Measurements from ENCODE around the gene OXCT1.
A peak's percentile ranks its signal among the peaks of the same experiment; 100 is the strongest.
"Not testable (repeated sequence)": the region's sequence is repeated elsewhere in the genome, so short reads cannot be mapped to it uniquely, and the experiment has no call there.

The OXCT1 gene

DNA sequence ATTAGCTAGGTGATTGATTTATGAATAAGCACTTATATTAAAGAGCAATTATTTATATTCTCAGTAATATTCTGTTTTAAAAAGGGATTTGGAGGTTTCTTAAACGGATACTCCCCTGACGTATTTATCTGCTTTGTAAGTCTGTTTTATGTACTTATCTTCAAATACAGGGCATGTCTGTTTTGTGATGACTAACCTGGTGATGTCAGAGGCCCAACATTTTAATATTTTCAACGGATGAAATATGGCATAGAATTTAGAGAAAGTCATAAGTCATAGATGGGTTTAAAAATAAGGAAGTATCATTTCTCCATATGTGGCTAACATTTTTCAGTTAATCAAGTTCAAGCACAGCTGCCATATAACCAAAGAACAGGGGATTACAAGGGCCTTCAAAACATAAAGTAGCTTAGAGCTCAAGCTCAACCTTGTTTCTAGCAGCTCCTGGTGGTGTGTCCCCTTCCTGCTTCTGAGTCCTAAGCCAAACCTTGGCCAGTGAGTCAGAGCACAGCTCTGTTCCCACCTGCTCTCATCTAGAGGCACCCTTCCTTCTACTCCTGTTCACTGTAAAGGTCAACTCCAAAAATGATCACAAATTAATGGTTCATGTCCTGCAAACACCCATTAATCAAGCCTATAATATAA lies 131.4 kb downstream of the OXCT1 start:
- H3K27ac ChIP-seq, result no peak overlapping the region

DNA sequence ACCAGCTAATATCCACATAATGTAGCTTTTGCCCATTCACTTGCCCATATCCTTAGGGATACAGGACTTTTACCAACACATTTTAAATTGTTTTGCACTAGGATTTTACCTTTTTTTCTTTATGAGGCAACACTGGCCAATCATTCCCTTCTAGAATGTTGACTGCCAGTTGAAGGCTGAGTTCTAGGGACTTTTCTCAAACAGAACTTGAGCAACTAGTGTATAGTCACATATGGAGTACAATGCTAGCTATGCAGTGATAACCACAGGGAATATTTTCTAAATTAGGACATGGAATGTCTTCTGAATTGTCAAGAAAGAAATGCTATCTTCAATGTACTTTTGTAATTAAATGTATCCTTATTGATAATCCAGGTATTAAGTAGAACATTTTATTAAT lies 133.6 kb downstream of the OXCT1 start:
- Histone ChIP-seq H3K4me3 (no peak overlapping the region), H3K27ac (no peak overlapping the region)

More for the DNA sequence above, 131.4 kb downstream of the OXCT1 start:
- H3K4me3 ChIP-seq, result no peak overlapping the region

DNA sequence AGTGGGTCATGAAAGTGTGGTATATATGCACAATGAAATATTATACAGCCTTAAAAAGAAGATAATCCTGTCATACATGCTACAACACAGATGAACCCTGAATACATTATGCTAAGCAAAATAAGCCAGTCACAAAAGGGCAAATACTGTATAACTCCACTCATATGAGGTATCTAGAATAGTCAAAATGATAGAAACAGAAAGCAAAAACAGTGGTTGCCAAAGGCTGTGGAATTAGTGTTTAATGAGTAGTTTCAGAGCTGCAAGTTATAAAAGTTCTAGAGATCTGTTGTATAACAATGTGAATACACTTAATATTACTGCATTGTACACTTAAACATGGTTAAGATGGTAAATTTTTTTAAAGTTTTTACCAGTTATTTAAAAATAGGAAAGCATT lies 135.0 kb downstream of the OXCT1 start:
- no peak overlapping the region for H3K27ac ChIP-seq

DNA sequence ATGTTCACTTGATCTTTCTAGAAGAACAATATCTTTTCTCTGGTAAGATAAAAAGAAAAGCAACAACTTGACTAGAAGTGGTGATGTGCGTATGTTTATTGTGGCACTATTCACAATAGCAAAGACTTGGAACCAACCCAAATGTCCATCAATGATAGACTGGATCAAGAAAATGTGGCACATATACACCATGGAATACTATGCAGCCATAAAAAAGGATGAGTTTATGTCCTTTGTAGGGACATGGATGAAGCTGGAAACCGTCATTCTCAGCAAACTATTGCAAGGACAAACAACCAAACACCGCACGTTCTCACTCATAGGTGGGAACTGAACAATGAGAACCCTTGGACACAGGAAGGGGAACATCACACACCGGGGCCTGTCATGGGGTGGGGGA lies 140.8 kb downstream of the OXCT1 start:
- H3K27ac ChIP-seq, result not testable (repeated sequence)

More for the DNA sequence above, 135.0 kb downstream of the OXCT1 start:
- no peak overlapping the region for H3K4me3 ChIP-seq

DNA sequence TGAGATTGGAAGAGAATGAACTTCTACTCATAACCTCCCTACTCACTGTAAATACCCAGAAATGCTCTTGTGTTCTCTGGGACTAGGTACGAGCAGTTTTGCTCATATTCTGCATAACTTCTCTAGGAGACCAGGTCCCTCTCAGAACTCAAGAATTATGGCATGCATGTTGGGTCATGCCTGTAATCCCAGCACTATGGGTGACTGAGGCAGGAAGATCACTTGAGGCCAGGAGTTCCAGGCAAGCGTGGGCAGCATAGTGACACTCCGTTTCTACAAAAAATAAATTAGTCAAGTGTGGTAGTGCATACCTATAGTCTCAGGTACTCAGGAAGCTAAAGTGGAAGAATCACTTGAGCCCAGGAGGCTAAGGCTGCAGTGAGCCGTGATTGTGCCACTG lies 141.9 kb downstream of the OXCT1 start:
- H3K27ac ChIP-seq, result no peak overlapping the region
- no peak overlapping the region for H3K4me3 ChIP-seq

More for the DNA sequence above, 140.8 kb downstream of the OXCT1 start:
- H3K4me3 ChIP-seq, result not testable (repeated sequence)

DNA sequence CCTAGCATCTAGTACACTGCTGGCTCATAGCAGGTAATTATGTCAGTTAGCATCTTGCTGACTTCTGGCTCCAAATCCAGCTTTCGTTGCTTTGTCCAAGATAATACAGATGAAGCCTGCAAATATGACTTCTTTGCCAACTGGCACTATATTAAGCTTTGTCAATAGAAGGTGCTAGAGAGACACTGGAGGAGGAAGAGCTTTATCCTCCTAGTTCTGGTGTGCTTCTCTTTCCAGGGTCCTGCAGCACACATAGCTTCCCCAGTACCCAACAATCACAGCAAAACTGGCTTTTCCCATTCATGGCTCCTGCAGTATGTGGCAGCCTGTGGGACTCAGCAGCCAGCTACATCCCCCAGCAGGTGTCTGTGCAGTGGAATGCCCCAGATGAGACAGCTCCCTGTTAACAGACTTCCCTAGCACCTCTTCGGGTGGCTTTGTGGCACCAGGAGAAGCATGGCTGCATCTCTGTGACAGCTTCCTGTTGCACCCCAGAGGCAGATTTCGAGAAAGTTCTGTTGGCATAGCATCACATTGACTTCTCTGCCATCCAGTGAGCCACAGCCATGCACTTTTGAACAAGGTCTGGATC lies 147.8 kb downstream of the OXCT1 start:
- Histone ChIP-seq H3K27ac (no peak overlapping the region), H3K4me3 (no peak overlapping the region)

DNA sequence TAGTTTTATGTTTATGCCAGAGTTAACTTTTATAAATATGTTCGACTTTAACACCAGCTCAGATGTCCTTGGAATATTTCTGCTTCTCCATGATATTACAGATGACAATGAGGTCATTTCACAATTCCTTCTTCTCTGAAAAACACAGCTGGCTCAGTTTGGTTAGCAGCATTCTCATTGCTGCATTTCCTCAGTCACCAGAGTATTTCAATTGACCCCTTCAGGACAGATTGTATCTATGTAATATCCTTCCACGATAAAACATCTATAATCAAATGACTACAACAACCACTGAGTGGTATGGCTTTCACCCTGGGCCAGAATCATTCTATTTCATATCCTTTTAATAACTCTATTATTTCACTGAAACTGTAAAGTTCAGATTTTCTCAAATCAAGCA lies 148.7 kb downstream of the OXCT1 start:
- no peak overlapping the region for H3K4me3 ChIP-seq
- peak overlapping the region in 2 of 21 experiments; percentile 14 to 18 for H3K27ac ChIP-seq

DNA sequence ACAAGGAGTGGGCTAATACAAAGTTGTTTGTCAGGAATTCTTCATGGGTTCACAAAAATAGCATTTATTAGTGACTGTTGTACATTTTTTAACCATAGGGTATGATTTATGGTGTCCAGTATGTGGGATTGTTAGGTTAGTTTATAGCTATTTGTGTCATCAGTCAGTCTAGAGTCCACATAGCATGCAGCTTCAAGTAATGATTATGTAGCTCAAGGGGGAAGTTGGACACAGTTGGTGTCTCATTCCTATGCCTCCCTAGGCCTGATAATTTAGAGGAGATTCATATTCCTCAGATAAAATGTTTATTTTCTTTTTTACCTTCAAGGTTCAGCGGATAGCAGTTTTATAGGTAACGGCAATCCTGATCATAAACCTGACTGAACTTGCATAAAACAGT lies 153.8 kb downstream of the OXCT1 start:
- Histone ChIP-seq H3K4me3 (no peak overlapping the region), H3K27ac (no peak overlapping the region)

DNA sequence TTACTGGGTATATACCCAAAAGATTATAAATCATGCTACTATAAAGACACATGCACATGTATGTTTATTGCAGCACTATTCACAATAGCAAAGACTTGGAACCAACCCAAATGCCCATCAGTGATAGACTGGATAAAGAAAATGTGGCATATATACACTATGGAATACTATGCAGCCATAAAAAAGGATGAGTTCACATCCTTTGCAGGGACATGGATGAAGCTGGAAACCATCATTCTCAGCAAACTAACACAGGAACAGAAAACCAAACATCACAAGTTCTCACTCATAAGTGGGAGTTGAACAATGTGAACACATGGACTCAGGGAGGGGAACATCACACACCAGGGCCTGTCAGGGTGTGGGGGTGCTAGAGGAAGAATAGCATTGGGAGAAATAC lies 155.8 kb downstream of the OXCT1 start:
- not testable (repeated sequence) for H3K27ac ChIP-seq, H3K4me3 ChIP-seq

DNA sequence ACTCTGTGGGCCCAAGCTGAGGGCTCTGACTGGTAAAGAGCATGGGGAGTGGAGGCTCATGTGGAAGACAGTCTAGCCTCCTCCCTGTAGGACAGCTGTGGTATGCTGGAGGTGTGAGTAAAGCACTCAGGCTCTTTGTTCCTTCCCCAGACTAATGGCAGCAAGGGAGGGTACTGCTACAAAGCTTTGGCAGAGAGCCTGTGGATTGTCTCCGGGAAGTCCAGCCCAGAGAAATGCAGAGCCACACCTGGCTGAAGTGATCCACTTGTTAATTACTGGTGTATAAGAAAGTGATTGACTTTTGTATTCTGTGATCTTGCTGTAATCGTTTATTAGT lies 161.7 kb downstream of the OXCT1 start:
- Histone ChIP-seq H3K4me3 (no peak overlapping the region), H3K27ac (no peak overlapping the region)

DNA sequence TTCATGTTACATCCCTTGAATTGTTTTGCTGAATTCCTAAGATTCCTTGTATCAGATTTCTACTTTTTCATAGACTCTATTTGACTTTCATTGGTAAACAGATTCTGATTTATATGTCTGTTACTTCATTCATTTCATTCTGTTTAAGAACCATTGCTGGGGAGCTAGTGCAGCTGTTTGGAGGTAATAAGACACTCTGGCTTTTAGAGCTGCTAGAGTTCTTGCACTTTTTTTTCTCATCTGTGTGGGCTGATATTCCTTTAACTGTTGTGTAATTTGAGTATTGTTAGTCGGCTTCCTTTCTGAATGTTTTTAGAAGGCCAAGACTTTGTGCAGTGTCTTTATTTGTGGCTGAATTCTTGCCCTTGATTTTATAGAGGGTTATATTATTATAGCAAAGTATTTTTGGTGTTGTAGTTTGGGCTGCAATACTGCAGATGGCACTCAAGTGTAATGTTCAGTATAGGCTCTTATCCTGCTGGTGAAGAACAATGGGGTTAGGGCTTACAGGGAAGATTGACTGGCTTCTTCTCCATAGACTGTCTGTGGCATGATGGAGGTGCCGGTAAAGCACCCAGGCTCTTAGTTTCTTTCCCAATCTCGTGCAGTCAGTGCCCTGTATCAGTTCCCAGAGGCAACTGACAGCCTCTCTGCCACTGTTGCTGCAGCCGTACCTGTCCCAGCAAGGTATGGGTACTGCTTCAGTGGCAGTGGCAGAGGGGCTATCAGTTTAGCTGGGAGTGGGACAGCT lies 162.2 kb downstream of the OXCT1 start:
- no peak overlapping the region for H3K27ac ChIP-seq

DNA sequence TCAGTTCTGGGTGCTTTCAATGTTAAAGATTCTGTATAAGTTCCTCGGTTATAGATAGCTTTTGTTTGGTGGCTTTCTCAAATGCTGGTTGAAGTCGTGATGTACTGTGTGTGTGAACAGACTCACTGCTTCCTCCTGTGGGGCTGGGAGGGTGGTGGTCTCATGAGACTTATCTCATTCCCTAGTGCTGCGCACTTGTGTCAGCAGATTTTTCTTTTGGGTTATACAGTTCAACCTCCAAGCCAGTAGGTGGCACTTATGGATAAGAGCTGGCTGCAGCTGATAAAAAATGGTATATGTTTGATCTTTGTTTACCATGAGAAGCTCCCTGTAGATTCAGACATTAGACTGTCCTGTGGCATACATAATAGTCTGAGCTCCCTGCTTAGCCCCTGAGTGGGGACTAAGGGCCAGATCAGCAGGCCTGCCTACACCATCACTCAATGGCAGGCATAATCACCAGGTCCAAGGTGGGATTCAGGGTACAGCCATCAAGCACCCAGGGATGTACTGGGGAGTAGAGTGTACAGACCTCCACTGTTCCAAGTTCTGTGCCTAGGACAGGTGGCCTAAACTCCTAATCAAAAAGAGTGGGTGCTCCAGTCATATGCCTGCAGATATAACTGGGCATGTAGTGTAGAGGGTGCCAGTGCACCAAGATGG lies 174.2 kb downstream of the OXCT1 start:
- H3K27ac ChIP-seq, result no peak overlapping the region
- no peak overlapping the region for H3K4me3 ChIP-seq

More for the DNA sequence above, 162.2 kb downstream of the OXCT1 start:
- H3K4me3 ChIP-seq, result no peak overlapping the region

DNA sequence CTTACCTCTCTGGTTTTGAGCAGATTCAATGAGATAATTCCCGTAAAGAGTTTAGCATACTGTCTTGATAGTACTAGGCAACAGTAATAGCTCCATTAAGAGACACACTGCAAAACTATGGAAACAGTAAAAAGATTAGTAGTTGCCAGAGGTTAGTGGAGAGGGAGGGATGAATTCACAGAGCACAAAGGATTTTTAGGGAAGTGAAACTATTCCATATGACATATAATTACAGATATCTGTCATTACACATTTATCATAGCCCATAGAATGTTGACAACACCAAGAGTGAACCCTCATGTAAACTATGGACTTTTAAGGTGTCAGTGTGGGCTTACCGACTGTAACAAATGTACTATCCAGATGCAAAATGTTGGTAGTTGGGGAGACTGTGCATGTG lies 183.5 kb downstream of the OXCT1 start:
- Histone ChIP-seq H3K27ac (no peak overlapping the region), H3K4me3 (no peak overlapping the region)

DNA sequence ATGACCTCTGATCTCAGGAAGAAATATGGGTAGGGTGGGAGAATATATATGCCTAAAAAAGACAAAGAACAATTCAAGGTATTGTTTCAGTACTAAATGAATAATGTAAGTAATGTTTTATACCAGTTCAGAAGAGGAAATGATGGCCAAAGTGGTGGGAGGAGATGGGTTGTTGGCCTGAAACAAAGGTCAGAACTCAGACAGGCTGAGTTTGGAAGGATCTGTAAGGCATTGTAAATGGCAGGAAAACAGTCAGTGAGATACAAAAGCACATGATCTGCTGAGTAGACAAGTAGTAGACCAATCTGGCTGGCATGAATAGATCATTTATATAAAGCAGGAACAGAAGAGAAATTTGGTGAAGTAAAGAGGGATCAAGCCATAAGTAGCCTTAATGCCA lies 184.0 kb downstream of the OXCT1 start:
- Histone ChIP-seq H3K27ac (no peak overlapping the region), H3K4me3 (no peak overlapping the region)

DNA sequence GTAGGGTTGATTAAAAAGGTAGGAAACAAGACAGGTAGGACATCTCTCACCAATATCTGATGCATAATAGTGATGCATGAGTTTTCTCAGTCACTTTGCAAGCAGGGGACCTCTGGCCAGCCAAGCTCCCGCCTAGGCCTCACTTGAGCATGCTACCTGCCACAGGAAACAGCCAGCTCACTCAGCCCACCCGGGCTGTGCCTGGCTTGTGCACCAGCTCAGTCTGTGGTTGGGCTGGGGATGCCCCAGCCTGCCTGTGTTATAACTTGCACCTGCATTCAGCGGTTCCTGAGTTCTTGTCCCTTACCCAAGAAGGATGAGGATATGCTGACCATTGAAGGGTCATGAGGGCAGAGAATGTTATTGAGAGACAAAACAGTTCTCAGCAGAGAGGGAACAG lies 187.0 kb downstream of the OXCT1 start:
- Histone ChIP-seq H3K27ac (no peak overlapping the region), H3K4me3 (no peak overlapping the region)

DNA sequence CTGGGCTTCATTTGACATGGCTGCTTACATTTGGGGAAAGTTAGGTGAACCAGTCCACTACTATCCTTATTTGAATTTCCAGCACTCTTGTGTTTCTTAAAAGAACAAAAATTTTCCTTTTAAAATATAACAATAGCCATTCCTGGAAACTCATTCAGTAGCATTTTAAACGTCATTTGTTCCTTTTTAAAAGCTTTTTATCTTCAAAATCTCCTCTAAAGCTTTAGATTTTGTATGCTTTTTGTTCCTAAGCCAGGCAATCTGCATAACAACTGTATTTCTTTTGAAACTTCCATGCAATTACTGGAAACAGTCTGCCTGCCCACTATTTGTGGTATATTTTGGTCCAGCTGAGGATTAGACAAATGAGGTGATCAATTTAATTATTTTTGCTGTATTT lies 187.6 kb downstream of the OXCT1 start:
- Histone ChIP-seq H3K27ac (no peak overlapping the region), H3K4me3 (no peak overlapping the region)

DNA sequence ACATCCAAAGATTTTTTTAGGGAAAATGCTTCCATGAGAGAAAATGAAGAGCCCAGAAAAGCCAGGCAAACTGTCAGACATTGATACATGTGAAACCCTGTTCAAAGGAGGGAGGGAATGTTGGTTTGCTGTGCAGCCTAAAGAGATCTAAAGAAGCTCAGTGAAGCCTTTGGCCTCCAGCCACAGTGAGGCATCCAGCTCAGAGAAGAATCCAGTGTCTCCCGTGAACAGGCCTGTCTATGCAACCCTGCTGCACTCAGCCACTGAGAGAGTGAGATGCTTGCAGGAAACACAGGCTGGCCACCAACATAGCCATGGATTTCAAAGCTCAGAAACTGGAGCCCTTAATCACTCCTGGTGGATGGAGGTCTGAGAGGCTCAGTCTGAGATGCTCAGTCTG lies 188.4 kb downstream of the OXCT1 start:
- no peak overlapping the region for H3K4me3 ChIP-seq
- no peak overlapping the region for H3K27ac ChIP-seq
